ENCODE results near the gene TTLL8. TPM values are rescaled to one million over a fixed set of nuclear protein-coding genes. Genes with fewer than 3 reads are reported as not detected.

TTLL8 gene
- total RNA-seq, 4 donors from 2014 or later = not detected

DNA sequence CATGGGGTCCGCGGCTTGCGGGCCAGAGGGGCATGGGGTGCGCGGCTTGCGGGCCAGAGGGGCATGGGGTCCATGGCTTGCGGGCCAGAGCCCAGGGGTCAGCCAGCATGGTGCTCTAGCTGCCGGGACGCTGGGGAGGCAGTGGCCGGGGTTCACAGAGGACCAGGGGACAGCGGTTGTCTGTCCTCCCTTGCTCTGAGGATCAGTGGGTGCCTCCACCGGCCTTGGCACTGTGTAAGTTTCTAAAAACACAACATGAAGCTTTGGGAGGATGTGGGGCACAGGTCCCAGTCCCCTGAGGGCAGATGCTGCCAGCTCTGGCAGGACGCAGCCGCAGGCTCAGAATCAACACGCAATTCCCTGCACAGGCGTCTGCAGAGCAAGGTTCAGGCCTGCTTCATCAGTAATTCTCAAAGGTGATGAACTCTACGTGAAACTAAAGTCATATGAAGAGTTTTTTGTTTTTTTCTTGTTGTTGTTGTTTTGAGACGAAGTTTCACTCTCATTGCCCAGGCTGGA, 24.2 kb upstream of the TTLL8 start:
- Histone ChIP-seq H3K4me1 (no peaks in the 10 kb centered on the region), H3K27me3 (peaks cover 42% of the 10 kb centered on the region), H3K4me3 (no peak overlapping the region), H3K9me3 (no peaks in the 10 kb centered on the region), H3K27ac (no peak overlapping the region), H3K36me3 (no peaks in the 10 kb centered on the region)
- no peak for DNase-seq
- TF ChIP-seq, protein P1, sequence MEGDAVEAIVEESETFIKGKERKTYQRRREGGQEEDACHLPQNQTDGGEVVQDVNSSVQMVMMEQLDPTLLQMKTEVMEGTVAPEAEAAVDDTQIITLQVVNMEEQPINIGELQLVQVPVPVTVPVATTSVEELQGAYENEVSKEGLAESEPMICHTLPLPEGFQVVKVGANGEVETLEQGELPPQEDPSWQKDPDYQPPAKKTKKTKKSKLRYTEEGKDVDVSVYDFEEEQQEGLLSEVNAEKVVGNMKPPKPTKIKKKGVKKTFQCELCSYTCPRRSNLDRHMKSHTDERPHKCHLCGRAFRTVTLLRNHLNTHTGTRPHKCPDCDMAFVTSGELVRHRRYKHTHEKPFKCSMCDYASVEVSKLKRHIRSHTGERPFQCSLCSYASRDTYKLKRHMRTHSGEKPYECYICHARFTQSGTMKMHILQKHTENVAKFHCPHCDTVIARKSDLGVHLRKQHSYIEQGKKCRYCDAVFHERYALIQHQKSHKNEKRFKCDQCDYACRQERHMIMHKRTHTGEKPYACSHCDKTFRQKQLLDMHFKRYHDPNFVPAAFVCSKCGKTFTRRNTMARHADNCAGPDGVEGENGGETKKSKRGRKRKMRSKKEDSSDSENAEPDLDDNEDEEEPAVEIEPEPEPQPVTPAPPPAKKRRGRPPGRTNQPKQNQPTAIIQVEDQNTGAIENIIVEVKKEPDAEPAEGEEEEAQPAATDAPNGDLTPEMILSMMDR (IDR thresholded peaks at IDR 0.05) = no peak
- TF ChIP-seq EP300 (IDR thresholded peaks at IDR 0.05; ENCODE audit: low read depth) (no peak), POLR2AphosphoS5 (IDR thresholded peaks at IDR 0.05) (no peak), POLR2A (IDR thresholded peaks at IDR 0.05) (no peak)
- intact Hi-C loops (cut with DNase I; ENCODE audit: low total_unique reads) = no loop called here
- 75 to 86% methylated on average over 1 to 18 of the region's 18 CpGs for WGBS, 2 donors (ENCODE audit: low coverage in 1 of 2)
- in situ Hi-C loops (cut with MboI; ENCODE audit: low pct_ligation_motif_present in 1 of 4, low pct_unique_long_range_greater_than_20kb in 1 of 4, low sequenced_read_pairs in 3 of 4) = no loop called here

DNA sequence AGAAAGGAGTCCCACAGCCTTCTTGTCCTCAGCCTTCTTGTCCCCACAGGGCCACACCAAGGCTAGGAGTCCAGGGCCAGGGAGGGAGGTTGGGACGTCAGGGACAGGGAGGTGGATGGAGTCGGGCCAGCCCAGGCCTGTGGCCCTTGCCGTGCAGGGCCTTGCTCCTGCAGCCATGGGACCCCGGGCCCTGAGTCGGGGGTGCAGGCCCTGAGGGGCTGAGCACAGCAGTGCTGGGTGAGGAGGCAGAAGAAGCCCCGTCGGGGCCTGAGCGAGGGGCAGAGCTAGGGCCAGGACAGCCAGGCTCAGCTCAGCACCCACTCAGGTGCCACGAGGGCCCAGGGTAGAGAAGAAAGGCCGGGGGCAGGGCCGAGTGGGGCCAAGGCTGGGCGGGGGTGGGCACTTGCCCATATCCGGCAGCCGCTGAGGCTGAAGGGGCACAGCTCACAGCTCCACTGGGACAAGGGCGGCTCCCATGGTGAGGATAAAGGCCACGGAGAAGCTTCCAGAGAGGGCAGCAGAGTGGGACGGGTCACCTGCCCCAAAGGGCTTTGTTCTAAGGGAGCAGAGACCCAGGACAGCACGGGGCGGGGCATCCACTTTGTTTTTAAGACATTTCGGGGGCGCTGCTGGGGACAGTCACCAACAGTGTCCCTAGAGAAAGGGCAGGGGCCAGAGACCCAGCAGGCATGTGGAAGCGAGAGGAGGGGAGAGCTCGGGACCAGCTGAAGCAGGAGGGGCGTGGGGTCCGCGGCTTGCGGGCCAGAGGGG, 23.5 kb upstream of the TTLL8 start:
- H3K27ac ChIP-seq = no peak overlapping the region
- 80 to 86% methylated on average over 1 to 27 of the region's 27 CpGs for WGBS, 2 donors (ENCODE audit: low coverage in 1 of 2)
- TF ChIP-seq, protein P1 (IDR thresholded peaks at IDR 0.05) = no peak
- TF ChIP-seq POLR2A (IDR thresholded peaks at IDR 0.05) (no peak), EP300 (IDR thresholded peaks at IDR 0.05; ENCODE audit: low read depth) (no peak), POLR2AphosphoS5 (IDR thresholded peaks at IDR 0.05) (no peak)
- no peak overlapping the region for H3K4me3 ChIP-seq
- H3K36me3 ChIP-seq = no peaks in the 10 kb centered on the region
- no peaks in the 10 kb centered on the region for H3K9me3 ChIP-seq
- intact Hi-C loops (cut with DNase I; ENCODE audit: low total_unique reads) (no loop called here), in situ Hi-C loops (cut with MboI; ENCODE audit: low pct_ligation_motif_present in 1 of 4, low pct_unique_long_range_greater_than_20kb in 1 of 4, low sequenced_read_pairs in 3 of 4) (no loop called here)
- H3K4me1 ChIP-seq = no peaks in the 10 kb centered on the region
- no peak for DNase-seq
- H3K27me3 ChIP-seq = peaks cover 41% of the 10 kb centered on the region

DNA sequence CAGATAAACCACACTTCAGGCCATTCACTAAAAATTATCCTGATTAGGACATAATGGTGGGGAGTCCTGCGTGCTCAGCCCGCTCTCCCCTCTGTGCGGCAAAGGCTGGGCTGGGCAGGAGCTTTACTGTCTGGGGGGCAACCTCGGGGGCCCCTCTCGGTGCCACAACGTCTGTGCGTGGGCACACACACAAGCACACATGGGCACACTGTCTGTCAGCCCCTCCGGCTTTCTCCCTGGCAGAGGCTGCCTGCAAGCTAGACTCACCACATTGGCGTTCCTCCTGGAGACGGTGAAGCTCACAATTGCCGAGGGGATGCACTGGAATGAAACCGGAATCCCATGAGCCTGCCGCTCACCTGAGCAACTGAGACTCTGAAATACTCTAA, 22.0 kb upstream of the TTLL8 start:
- Histone ChIP-seq H3K4me3 (no peak overlapping the region), H3K27ac (no peak overlapping the region), H3K36me3 (no peaks in the 10 kb centered on the region), H3K9me3 (no peaks in the 10 kb centered on the region), H3K4me1 (peaks cover 0 to under 1% (median 0%) of the 10 kb centered on the region in 4 donors), H3K27me3 (peaks cover 50% of the 10 kb centered on the region)
- TF ChIP-seq EP300 (IDR thresholded peaks at IDR 0.05; ENCODE audit: low read depth) (no peak), POLR2A (IDR thresholded peaks at IDR 0.05) (no peak), POLR2AphosphoS5 (IDR thresholded peaks at IDR 0.05) (no peak)
- TF ChIP-seq, protein P1 (IDR thresholded peaks at IDR 0.05) = no peak
- 88% methylated on average over 13 of the region's 13 CpGs; no CpG with 5 or more reads in 1 of the 2 donors for WGBS, 2 donors (ENCODE audit: low coverage in 1 of 2)
- intact Hi-C loops (cut with DNase I; ENCODE audit: low total_unique reads) = no loop called here
- in situ Hi-C loops (cut with MboI; ENCODE audit: low pct_ligation_motif_present in 1 of 4, low pct_unique_long_range_greater_than_20kb in 1 of 4, low sequenced_read_pairs in 3 of 4) = no loop called here
- DNase-seq = no peak

DNA sequence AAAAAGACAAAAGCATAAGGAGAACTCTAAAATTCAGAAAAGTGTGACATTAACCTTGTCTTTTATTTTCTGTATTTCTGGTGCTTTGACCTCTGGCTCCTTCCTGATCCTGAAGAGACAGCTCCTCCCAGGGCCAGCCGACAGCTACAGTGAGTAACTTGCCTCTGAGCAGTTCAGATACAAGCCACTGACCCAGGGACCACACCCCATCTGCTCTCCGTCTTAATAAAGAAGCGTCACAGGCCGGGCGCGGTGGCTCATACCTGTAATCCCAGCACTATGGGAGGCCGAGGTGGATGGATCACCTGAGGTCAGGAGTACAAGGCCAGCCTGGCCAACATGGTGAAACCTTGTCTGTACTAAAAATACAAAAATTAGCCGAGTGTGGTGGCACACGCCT, 20.7 kb upstream of the TTLL8 start:
- no peak for DNase-seq
- peaks cover 0 to 6% (median 0%) of the 10 kb centered on the region in 4 donors for H3K4me1 ChIP-seq
- intact Hi-C loops (cut with DNase I; ENCODE audit: low total_unique reads) (no loop called here), in situ Hi-C loops (cut with MboI; ENCODE audit: low pct_ligation_motif_present in 1 of 4, low pct_unique_long_range_greater_than_20kb in 1 of 4, low sequenced_read_pairs in 3 of 4) (no loop called here)
- no peak for TF ChIP-seq POLR2A (IDR thresholded peaks at IDR 0.05)
- TF ChIP-seq, protein P1 (IDR thresholded peaks at IDR 0.05) = no peak
- no peak for TF ChIP-seq EP300 (IDR thresholded peaks at IDR 0.05; ENCODE audit: low read depth)
- H3K4me3 ChIP-seq = no peak overlapping the region
- 83% methylated on average over 9 of the region's 9 CpGs; no CpG with 5 or more reads in 1 of the 2 donors for WGBS, 2 donors (ENCODE audit: low coverage in 1 of 2)
- peaks cover 43% of the 10 kb centered on the region for H3K27me3 ChIP-seq
- no peaks in the 10 kb centered on the region for H3K9me3 ChIP-seq
- no peaks in the 10 kb centered on the region for H3K36me3 ChIP-seq
- H3K27ac ChIP-seq = no peak overlapping the region
